GM12878 (cell line): ENCODE results near the gene KCNQ1. TPM values are rescaled to one million over a fixed set of nuclear protein-coding genes. Genes with fewer than 3 reads are reported as not detected.

Experiments
- ATAC-seq: fragments of 200-7000 bp; cut with Tn5 transposase; 3 replicates; pipeline ENCODE4 v1.9.1; 2020; ENCODE audit warnings: mild to moderate bottlenecking, moderate library complexity
- BruUV-seq: library from RNA; stranded (reverse); fragments of 400-500 nt; replicated peaks from 2 replicates; lab custom pipeline; 2021; lab: Mats Ljungman, UMichigan
- CTCF ChIA-PET: fragments of 300-600 bp; sonication (Branson Sonifier 250); formaldehyde crosslinking; extraction: SDS; loops from one replicate; lab custom pipeline; 2021; ENCODE audit warnings: inconsistent platforms; lab: Yijun Ruan, JAX
- POLR2A ChIA-PET: fragments of 350-600 bp; formaldehyde crosslinking; extraction: SDS; loops from one replicate; lab custom pipeline; 2021; ENCODE audit warnings: inconsistent platforms; lab: Charles Lee
- RAD21 ChIA-PET: fragments of 300-600 bp; sonication (Branson Sonifier 250); formaldehyde crosslinking; loops from one replicate; lab custom pipeline; 2023; ENCODE audit warnings: antibody characterized with exemption; ENCODE audit not compliant: unreplicated experiment; lab: Charles Lee
- SMC1A ChIA-PET: fragments of 300-600 bp; sonication (Branson Sonifier 250); formaldehyde crosslinking; loops from one replicate; lab custom pipeline; 2023; ENCODE audit not compliant: unreplicated experiment, uncharacterized antibody; lab: Charles Lee
- DNase-seq: peaks from one replicate; pipeline ENCODE4 v3.0.0-alpha.2; 2011; ENCODE audit warnings: low read depth, low spot score
- FAIRE-seq: peaks from 3 replicates; lab custom pipeline; 2011; peaks lifted over from hg19 to GRCh38; lab: Jason Lieb, UNC
- H2AFZ ChIP-seq: 2 replicates; pipeline ENCODE4 v1.6.0; 2011; ENCODE audit warnings: low read depth, low read length, control low read depth; ENCODE audit not compliant: control insufficient read depth
- H3K27ac ChIP-seq: 2 replicates; pipeline ENCODE4 v1.5.1; 2011; ENCODE audit warnings: control low read depth; ENCODE audit not compliant: control insufficient read depth, insufficient read depth
- H3K27me3 ChIP-seq, 2 experiments: replicated peaks in 1 of 2; 2 replicates each; pipeline versions ENCODE4 v1.6.0 to v1.6.1; 2011; ENCODE audit warnings: low read length in 1 of 2; ENCODE audit not compliant: control insufficient read depth in 2 of 2, insufficient read depth in 2 of 2
- H3K36me3 ChIP-seq, 2 experiments: 2 replicates each; pipeline ENCODE4 v1.5.1; 2011; ENCODE audit warnings: low read length in 1 of 2; ENCODE audit not compliant: control insufficient read depth in 2 of 2, insufficient read depth in 2 of 2
- H3K4me1 ChIP-seq: 2 replicates; pipeline ENCODE4 v1.6.1; 2011; ENCODE audit warnings: mild to moderate bottlenecking, low read length, moderate library complexity, mixed read lengths; ENCODE audit not compliant: control insufficient read depth, insufficient read depth
- H3K4me2 ChIP-seq: 2 replicates; pipeline ENCODE4 v1.6.0; 2011; ENCODE audit warnings: control low read depth; ENCODE audit not compliant: control insufficient read depth, insufficient read depth
- H3K4me3 ChIP-seq: fragments of 200-600 bp; sonication (generic); 2 replicates; pipeline ENCODE4 v1.5.1; 2016
- H3K79me2 ChIP-seq: 2 replicates; pipeline ENCODE4 v1.6.0; 2011; ENCODE audit warnings: low read length; ENCODE audit not compliant: control insufficient read depth, insufficient read depth
- H3K9ac ChIP-seq: 2 replicates; pipeline ENCODE4 v1.8.0; 2011; ENCODE audit warnings: low read length, control low read depth, mixed read lengths; ENCODE audit not compliant: control insufficient read depth, insufficient read depth
- H3K9me3 ChIP-seq: replicated peaks from 3 replicates; pipeline ENCODE4 v1.5.1; 2011; ENCODE audit warnings: mild to moderate bottlenecking, low read length; ENCODE audit not compliant: control insufficient read depth, insufficient read depth
- H4K20me1 ChIP-seq: 2 replicates; pipeline ENCODE4 v1.6.0; 2011; ENCODE audit not compliant: control insufficient read depth, insufficient read depth
- CEBPZ ChIP-seq: fragments of 150-350 bp; IDR thresholded peaks from 2 replicates; pipeline ENCODE4 v1.6.1; 2016; ENCODE audit warnings: low read depth, low read length
- CREB1 ChIP-seq: IDR thresholded peaks from 2 replicates; pipeline ENCODE4 v1.6.1; 2012; ENCODE audit warnings: low read depth, mild to moderate bottlenecking, inconsistent platforms
- EP300 ChIP-seq, 2 experiments: fragments of 150-350 bp in 1 of 2; IDR thresholded peaks; 2 replicates each; pipeline ENCODE4 v1.6.1; 2011 to 2012; ENCODE audit warnings: low read depth in 2 of 2, low read length in 2 of 2, borderline replicate concordance in 1 of 2, improper control_type of control experiment in 1 of 2, inconsistent platforms in 1 of 2; ENCODE audit not compliant: control insufficient read depth in 1 of 2
- RAD21 ChIP-seq: IDR thresholded peaks from 2 replicates; pipeline ENCODE4 v1.6.1; 2011; ENCODE audit warnings: mild to moderate bottlenecking, low read depth, low read length, moderate library complexity; ENCODE audit not compliant: insufficient read depth
- SREBF1 ChIP-seq: IDR thresholded peaks from 2 replicates; pipeline ENCODE4 v1.6.1; 2012; ENCODE audit warnings: mild to moderate bottlenecking, low read length
- SREBF2 ChIP-seq: IDR thresholded peaks from 2 replicates; pipeline ENCODE4 v1.6.1; 2012; ENCODE audit warnings: mild to moderate bottlenecking, low read length
- YBX1 ChIP-seq: fragments of 450-650 bp; IDR thresholded peaks from 2 replicates; pipeline ENCODE4 v1.6.1; 2016; ENCODE audit warnings: antibody characterized with exemption
- YY1 ChIP-seq: IDR thresholded peaks from 2 replicates; pipeline ENCODE4 v1.6.1; 2011; ENCODE audit warnings: low read depth, mild to moderate bottlenecking, low read length
- ZBTB33 ChIP-seq: fragments of 450-650 bp; IDR thresholded peaks from 2 replicates; pipeline ENCODE4 v1.6.1; 2017; ENCODE audit warnings: mild to moderate bottlenecking
- ZNF687 ChIP-seq: fragments of 450-650 bp; IDR thresholded peaks from 2 replicates; pipeline ENCODE4 v1.6.1; 2017; ENCODE audit warnings: mild to moderate bottlenecking, moderate library complexity
- WGBS: methylation state at CpG from one replicate; pipeline ENCODE4 v1.1.6; 2016; ENCODE audit warnings: low lambda C conversion rate; ENCODE audit not compliant: insufficient replicate concordance, insufficient coverage; ENCODE audit errors: missing lambda C conversion rate; 5-methylcytosine and 5-hydroxymethylcytosine counted together
- in situ Hi-C: fragments of 300-500 bp; cut with MboI; formaldehyde crosslinking; loops from 9 replicates; pipeline ENCODE4 v1.14.3; 2018; ENCODE audit warnings: mixed read lengths
- intact Hi-C: fragments of 100-400 bp; cut with micrococcal nuclease; formaldehyde crosslinking; loops from one replicate; pipeline ENCODE4 v1.14.2; 2022; ENCODE audit not compliant: unreplicated experiment
- polyA plus RNA-seq, 11 experiments: library from polyadenylated mRNA; depleted of rRNA in 4 of 11; unstranded in 6 of 11; stranded (reverse) in 5 of 11; fragments of >200 nt; fragmentation: Nextera tagmentation in 4 of 11; fragmentation: Illumina TruSeq in 1 of 11; extraction: Ambion mirVana in 4 of 11; extraction: Trizol in 1 of 11; gene quantifications; 1 replicate in 1 of 11; 2 replicates in 10 of 11; pipeline versions ENCODE4 v1.2.1 to v1.2.3, GENCODE V29; 2011 to 2016; ENCODE audit warnings: inconsistent platforms in 2 of 11, missing spikeins in 2 of 11, low read depth in 1 of 11
- total RNA-seq, 4 experiments: library from RNA; depleted of rRNA in 3 of 4; stranded (reverse); fragments of >200 nt in 3 of 4; fragmentation: Illumina TruSeq in 1 of 4; extraction: Trizol in 1 of 4; gene quantifications; 2 replicates each; pipeline versions ENCODE4 v1.2.1 to v1.2.3, GENCODE V29; 2013 to 2021
- TF ChIP-seq, protein P1 (sequence below): fragments of 450-650 bp; IDR thresholded peaks from 2 replicates; pipeline ENCODE4 v1.6.1; 2017; ENCODE audit warnings: mild to moderate bottlenecking, low read depth, inconsistent platforms; ENCODE audit not compliant: poor library complexity, severe bottlenecking

Gene KCNQ1
- total and polyA plus RNA-seq, 10 of the 15 experiments (the other 5 are each of a cell fraction or from before 2014, with no cell fraction given): 0.03 to 0.15 (median 0.12) TPM; not detected in 7

GRCh38 chr11:2409126-2409525 lies 35.7 kb upstream of the KCNQ1 start:
- no peak overlapping the region for H3K4me3 ChIP-seq
- DNase-seq (no peak), ATAC-seq (no peak), FAIRE-seq (no peak)
- H3K27me3 ChIP-seq: no peaks in the 10 kb centered on the region
- no peaks in the 10 kb centered on the region for H4K20me1 ChIP-seq
- H3K27ac ChIP-seq: no peak overlapping the region
- intact Hi-C loops (no loop called here), in situ Hi-C loops (no loop called here)
- ChIA-PET SMC1A (no interaction called here), CTCF (interaction anchor here (1.8 kb wide), 1 partner anchor 11 kb away, joined by 6 read pairs; no protein-coding TSS in a partner anchor), POLR2A (no interaction called here), RAD21 (interaction anchor here (1.3 kb wide), 1 partner anchor 104 kb away, joined by 3 read pairs; no protein-coding TSS in a partner anchor)
- H3K4me1 ChIP-seq: no peaks in the 10 kb centered on the region
- TF ChIP-seq SREBF2 (no peak), SREBF1 (no peak), CREB1 (no peak), ZNF687 (no peak), RAD21 (no peak), YBX1 (no peak), ZBTB33 (no peak), EP300 (IDR thresholded peaks at IDR 0.05; ENCODE audit: borderline replicate concordance in 1 of 2, control insufficient read depth in 1 of 2, low read depth in 2 of 2, low read length in 2 of 2) (no peak), YY1 (no peak), CEBPZ (no peak)
- TF ChIP-seq, protein P1, sequence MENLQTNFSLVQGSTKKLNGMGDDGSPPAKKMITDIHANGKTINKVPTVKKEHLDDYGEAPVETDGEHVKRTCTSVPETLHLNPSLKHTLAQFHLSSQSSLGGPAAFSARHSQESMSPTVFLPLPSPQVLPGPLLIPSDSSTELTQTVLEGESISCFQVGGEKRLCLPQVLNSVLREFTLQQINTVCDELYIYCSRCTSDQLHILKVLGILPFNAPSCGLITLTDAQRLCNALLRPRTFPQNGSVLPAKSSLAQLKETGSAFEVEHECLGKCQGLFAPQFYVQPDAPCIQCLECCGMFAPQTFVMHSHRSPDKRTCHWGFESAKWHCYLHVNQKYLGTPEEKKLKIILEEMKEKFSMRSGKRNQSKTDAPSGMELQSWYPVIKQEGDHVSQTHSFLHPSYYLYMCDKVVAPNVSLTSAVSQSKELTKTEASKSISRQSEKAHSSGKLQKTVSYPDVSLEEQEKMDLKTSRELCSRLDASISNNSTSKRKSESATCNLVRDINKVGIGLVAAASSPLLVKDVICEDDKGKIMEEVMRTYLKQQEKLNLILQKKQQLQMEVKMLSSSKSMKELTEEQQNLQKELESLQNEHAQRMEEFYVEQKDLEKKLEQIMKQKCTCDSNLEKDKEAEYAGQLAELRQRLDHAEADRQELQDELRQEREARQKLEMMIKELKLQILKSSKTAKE: no peak
- BruUV-seq: no TSS peak
- 50% methylated on average over 11 of the region's 16 CpGs for WGBS
- H3K9me3 ChIP-seq: no peaks in the 10 kb centered on the region
- no peak overlapping the region for H2AFZ ChIP-seq
- H3K9ac ChIP-seq: no peak overlapping the region
- no peaks in the 10 kb centered on the region for H3K79me2 ChIP-seq
- H3K36me3 ChIP-seq: no peaks in the 10 kb centered on the region; a peak in 1 of 4 replicates
- no peak overlapping the region for H3K4me2 ChIP-seq
